GM18520 (cell line): ENCODE data around the gene RBMS3.

Experiments used
- ATAC-seq: cut with Tn5 transposase; IDR thresholded peaks from one replicate; pipeline ENCODE4 v1.9.1; 2021; ENCODE audit not compliant: unreplicated experiment

The RBMS3 gene

DNA sequence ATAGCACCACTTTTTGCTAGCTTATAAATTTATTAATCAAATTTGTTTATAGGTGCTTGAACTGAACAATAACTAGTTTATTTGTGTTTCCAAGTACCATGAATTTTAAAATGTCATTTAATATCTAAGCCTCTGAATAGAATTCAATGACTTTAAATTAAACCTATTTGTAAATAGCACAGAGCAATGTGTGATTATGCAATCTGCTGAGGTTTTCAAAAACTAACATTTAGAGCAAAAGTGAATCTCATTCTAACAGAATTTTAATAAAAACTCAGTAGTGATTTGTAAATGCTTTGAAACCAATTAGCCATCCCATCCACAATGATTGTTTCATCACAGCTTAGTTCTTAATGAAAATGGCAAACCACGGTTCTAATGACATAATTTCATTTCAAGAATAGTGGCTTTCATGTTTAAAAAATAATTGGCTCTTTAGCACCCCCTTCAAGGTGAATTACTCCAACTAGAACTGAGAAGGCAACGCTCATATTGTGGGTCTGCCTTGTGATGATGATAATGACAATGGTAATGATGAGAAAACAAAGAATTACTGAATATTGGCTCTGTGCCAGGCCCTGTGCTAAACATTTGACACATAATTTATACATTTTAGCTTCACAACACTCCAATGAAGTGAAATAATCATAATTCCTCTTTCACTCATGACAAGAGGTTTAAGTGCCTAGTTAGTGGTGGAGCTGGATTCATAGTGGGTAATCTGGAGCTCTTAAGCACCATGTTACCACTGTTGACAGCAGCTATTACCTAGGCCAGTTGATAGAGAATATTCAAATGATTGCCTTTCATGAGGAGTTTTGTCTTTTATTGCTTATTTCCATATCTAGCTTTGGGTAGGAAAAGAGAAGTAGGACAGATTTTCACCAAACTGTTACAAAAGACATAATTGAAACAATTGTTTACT is 145.7 kb downstream of the RBMS3 start:
- ATAC-seq = no peak

DNA sequence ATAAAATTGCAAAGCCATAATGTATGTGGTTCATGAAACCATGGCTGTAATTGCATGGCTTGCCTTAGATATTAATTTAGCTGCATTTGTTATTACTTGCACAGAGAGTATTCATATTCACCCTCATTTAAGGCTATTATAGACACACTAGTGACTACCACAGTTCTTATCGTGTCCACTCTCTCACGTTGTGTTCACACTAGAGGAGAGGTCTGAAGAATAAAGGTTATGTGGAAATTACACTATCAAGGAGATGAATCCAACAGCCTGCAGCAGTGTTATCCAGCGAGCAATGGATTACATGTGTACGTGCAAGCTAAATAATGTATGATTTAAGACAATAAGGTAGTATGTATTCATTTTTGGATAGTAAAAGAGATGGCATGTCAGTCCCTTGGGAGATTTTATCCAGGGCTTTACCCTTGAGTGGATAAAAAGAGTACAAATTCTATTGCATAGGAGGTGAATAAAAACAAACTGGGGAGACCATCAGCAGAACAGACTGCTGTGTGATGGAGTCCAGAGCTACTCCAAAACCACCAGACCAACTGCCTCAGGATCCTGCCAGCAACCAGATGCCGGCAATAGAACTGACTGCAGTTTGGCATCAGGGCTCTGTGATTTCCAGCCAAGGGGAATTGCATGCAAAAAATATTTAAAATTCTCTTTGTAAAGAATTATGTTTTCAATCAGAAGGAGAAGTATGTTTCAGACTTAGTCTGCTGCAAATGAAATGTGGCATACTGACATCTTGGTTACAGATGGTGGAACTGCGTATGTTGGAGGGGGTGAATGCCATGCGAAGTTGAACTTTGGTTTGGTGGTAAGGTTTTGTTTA is 146.6 kb downstream of the RBMS3 start:
- no peak for ATAC-seq

DNA sequence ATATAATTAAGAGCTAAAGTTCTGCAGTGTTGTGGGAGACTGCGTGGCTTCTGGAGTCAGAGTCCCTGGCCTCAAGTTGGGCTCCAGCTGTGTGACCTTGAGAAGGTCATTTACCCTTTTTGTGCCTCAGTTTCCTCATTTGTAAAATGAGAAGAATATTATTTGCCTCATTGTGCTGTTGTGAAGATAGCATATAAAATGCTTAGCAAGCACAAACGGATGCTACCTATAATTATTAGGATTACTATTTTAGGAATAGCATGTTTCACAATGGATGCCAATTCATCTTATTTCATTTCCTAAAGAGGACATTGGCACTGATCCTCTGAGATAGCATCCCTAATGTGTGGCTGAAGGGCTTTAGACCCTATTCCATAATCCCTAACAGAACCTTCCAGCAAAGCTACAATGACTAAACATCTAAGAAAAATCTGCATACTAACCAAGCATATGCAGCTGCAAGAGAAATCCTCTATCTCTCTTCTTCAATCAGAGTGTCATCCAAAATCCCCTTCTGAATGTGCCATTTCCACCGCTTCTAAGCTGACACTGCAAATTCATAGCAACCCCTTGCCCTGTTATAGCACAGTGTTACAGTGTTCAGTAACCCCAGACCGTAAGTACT is 148.3 kb downstream of the RBMS3 start:
- ATAC-seq = no peak

DNA sequence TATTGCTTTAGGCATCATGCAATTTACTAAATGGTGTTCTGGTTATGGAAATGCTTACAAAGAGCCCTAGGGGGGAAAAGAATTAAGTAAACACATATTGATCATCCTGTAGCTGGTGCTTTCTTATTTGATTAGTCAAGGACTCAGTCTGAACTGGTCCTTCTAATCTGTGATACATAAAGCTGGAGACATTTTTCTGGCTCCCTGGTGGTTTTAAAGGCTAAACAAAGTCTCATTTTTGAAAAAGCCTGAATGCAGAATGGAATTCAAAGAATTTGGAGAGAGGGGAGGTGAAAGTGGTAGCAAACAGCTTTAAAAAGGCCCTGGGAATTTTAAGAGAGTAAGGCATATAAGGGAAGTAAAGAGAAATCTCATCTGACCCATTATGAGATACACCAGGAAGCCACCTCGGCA is 149.7 kb downstream of the RBMS3 start:
- ATAC-seq = no peak

DNA sequence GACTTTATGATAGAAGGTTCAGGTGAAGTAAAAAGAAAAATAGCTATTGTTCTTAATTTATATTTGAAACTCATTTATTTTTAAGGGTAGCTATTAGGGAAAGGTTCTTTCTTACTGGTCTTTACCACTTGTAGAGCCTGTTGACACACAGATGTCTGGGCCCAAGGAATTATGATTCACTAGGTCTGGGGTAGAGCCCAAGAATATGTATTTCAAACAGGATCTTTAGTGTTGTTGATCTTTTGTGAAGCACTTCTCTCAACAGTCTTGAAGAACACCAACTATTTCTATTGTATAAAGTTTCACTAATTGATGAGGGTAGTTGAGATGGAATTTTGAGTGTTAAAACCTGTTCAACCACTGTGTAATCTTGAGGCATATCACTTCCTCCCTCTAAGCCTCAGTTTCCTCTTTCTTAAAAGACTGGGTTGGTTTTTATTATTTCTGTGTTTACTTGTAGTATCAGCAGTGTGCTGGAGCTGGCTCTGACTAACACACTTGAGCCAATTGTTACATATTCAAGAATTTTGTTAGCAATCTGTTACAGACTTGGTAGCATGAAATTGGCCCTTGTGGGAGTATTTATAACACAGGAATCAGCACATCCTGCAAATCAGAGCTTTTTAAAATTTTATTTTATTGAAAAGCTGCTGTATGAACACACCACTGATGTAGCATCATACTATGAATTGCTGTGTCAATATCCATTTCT is 155.9 kb downstream of the RBMS3 start:
- no peak for ATAC-seq

DNA sequence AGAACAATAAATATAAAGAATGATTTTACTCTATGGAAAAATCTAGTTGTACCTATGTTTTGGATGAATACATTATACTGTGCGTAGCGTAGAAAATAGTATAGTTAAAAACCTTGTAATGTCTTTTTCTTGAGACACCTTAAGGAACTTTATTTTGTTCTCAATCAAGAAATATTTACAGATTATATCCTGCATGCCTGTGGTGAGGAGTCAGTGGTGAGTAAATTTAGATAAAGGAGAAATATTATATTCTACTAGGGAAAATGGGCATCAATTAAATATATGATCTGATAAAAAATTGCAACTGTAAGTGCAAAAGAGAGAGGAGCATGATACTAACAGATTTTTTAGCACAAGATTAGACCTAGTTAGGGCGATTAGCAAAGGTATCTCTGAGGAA is 157.7 kb downstream of the RBMS3 start:
- no peak for ATAC-seq

DNA sequence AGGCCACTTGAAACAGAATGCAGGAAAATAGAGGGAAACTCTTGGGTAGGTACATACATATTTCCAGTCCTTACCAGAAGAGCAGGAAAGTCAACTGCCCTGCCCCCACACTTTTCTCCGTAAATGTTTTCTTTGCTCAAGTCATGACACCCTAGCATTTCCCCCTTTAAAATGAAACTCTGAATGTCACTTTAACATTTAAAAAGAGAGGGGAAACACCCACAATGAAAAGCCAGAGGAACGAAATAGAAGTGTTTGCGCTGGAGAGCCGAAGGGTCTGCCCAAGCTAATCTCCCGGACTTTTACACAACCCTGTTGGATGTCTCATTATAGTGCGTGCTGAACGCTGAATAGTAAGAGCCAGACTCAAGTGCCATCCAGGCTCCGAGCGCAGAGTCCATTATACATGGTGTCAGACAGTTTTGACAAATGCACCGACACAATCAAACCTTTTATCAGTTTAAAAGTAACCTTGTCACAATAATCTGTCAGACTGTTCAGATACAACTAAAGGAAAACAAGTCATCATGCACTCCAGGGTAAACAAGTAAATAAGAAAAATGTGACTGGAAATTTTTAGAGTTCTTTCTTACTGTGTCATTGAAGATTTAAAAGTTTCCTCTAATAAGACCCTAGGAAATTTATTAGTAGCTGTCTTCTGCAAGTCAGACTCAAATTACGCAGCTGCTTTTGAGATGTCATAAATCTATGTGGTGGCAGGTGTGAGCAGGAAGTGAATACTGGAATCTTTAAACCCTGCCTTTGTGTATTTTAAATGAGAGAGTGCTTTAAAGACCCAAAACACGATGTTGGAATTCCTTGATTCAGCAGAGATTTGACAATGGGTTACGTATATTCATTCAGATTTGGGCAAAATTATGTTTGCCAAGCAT is 159.8 kb downstream of the RBMS3 start:
- no peak for ATAC-seq

DNA sequence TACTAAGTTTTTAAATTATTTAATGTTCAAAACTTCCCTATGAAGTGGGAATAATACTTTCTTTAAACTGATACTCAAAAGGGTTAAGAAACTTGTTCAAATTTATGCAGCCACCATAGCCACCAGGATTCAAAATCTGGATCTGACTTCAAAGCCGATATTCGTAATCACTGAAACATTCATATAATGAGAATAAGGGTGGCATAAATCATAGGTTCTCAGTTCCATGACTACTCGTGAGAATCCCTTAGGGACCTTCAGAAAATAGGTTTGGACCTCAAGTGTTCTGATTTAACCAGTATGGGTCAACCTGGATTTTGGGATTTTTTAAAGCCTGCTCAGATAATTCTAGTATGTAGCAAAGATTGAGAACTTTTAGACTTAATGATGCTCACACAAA is 160.6 kb downstream of the RBMS3 start:
- no peak for ATAC-seq

DNA sequence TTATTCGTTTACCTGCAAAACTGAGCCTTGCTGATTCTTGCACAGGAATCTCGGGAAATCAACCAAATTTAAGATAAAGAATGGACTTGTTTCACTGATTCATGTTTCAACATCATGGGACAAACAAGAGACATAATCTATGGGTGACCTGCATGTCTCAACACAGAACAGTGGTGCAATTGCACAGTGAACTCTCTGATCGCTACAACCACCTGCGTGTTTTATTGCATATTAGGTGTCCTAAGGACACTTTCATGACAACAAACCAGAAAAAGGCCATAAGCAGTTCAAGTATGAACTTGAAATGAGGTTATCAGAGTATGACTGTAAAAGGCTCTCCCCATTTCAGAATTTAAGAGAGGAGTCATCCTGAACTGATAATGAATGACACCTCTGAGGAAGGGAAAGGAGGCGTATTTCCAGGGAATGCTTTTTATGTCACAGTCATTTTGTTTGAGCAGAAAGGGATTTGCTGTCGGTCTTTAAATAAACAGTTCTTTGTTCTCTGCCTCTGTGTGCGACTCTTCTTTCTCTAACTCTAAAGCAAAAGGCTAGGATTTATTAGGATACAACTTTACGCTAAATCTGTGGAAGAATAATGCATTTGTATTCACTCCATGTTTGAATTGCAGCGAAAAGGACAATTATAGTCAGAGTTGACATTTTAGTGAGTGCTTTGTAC is 167.2 kb downstream of the RBMS3 start:
- ATAC-seq = no peak

DNA sequence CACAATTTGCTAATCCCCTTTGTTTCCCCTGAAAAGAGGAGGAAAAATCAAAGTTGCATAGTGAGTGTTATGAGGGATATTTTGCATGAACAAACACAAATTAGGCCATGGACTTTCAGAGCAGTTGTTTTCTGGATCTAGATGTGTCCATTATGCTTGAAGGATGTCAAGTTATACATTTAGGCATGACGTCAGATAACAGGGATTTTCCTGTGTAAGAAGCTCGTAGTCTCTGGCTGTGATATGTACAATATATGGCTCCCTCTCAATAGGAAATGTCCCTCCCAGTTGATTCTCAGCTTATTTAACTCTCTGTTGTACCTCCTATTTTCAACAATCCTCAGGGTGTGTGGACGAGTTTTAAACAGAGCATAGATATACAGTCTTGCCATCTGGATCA is 171.0 kb downstream of the RBMS3 start:
- no peak for ATAC-seq

DNA sequence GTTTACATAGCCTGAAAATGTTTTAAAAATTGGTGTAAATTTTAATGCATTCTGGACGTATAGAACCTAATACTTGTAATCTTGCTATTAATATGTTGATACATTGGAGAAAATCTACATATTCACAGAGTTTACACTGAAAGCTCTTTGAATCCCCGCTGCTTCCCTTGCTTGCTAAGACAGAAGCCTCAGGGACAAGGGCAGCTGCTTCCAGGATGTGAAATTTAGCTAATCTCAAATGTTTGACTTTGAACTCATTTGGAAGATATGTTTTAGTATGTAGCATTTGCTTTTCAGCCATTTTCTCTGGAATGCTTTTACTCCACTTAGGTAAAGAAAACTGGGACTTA is 172.0 kb downstream of the RBMS3 start:
- no peak for ATAC-seq

DNA sequence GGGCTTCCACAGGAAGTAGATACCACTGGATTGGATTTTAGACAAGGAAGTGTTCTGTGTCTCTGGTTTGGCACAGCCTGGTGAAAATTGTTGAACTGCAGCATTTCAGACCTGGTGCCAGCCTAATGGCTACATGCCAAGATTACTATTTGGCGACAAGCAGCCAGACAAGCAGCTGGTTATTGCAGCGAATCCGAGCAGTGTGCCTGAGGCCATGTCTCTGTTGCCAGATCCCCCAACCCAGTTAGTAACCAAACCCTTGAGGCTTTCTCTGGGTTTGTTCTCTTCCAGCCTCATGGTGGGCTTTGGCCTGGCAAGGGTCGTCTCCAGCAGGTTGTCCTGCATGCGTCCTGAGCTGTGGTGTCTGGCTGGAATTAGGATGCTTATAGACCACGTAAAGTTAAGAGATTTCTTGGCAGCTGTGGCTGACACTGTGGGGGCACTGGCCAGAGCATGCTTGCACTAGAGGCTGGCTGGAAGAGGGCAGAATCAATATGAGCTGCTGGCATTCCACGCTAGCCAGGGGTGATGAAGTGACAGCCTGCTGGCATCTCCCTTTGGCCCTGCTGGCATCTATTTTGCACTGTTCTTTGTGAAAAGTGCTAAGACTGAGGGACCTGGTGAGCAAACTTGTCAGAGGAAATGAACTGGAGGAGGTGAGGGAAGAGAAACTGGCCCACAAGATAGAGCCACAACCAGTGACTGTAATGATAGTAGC is 172.6 kb downstream of the RBMS3 start:
- ATAC-seq = no peak

DNA sequence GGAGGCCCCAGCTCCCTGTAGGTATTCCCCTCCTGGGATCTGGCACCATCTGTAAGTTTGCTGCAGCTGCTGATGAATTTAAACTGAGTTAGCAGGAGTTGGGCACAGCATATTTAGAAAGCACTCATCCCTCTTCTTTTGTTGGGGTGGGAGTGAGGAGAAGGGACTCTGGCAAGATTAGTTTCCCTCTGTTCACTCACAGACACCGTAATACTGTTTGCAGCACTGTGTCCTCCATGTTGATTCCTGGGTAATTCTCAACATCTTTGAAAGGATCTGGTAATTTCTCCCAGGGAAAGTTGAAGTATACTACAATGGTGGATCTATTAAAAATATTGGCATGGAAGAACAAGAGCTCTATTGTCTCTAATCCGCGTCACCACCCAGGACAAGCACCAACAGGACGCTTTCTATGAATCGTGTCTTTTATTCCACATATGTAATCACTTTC is 173.3 kb downstream of the RBMS3 start:
- ATAC-seq = no peak

DNA sequence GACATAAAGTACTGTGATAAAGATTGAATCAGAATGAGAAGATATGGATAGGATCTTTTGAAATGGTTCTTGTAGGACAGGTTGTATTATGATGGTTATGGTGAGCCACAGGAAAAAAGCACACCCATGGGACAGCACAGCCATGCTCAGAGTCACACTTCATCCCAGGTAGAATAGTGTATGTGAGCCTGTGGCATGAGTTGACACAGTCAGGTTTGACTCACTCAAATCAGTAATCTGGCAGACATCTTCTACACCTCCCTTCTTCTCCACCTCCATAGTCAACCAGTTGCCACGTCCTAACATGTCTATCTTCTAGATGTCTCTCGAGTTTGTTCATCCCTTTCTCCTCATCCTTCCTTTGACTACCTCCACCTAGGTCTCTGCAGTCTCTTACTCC is 176.0 kb downstream of the RBMS3 start:
- ATAC-seq = no peak

DNA sequence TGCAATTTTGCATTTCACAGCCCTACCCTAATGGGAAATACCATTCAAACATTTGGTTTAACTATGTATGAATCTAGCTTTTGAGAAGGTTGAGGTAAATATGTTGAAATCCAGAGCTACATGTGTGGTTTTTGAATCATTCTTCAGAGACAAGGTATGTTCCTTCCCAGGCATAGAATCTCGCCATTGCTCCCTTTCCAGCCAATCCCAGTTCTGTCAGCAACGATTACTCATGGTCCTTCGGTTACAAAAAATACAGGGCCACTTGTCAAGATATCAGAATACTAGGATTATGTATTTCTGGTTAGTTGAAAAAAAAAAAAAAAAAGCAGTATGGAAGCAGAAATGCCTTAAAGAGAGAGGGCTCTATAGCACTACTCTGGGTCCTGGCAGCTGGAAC is 182.4 kb downstream of the RBMS3 start:
- ATAC-seq = no peak

DNA sequence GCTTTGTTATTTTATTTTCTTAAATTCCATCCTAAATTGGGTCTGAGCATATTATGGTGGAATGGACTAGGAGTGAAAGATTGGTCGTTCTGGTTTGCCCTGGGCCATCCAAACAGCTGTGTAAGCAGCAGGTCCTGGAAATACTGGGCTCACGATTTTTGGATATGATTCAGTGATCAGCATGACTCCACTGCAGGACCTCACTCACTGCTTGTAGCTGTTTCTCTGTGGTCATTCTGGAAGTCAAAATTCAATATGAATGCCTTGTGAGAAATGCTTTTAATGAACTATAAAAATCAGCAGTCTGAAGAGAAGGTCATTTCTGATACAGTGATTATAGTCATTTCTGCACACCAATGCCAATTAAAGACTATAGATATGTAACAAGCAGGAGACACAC is 185.0 kb downstream of the RBMS3 start:
- no peak for ATAC-seq

DNA sequence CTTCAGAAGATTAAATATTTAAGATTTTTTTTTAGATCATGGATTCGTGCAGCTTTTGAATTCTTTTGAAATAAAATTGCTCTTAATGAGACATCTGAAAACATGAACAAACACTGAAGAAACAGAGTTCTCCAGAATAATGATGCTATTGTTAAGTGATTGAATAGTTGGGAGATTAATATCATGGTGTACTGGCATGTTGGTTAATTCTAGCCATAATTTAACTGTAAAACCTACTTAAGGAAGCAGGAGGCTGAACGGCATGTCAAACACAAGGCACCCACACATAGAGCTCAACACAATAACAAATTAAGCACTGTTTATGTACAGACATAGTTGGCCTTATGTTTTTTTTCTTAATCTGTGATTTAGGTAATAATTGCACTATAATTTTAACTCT is 185.6 kb downstream of the RBMS3 start:
- no peak for ATAC-seq

DNA sequence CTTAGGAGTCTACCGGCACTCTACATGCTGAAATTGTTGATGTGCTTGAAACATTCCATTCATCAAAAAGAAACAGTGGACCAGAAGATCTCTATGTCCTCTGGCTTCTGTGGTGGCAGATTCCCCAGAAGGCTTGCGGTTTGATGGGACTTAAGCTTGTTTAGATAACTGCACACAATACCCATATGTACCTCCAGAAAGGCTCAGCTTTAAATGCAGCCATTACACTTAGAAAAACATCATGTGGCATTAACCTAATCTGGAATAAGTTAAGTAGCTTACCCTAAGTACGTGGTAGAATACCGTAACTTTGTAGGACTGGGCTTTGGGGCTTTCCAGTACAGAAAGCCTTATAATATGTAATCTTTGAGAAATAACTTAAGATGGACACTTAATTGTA is 187.3 kb downstream of the RBMS3 start:
- no peak for ATAC-seq
